ENCODE data around the gene VPS25.

Gene VPS25

DNA sequence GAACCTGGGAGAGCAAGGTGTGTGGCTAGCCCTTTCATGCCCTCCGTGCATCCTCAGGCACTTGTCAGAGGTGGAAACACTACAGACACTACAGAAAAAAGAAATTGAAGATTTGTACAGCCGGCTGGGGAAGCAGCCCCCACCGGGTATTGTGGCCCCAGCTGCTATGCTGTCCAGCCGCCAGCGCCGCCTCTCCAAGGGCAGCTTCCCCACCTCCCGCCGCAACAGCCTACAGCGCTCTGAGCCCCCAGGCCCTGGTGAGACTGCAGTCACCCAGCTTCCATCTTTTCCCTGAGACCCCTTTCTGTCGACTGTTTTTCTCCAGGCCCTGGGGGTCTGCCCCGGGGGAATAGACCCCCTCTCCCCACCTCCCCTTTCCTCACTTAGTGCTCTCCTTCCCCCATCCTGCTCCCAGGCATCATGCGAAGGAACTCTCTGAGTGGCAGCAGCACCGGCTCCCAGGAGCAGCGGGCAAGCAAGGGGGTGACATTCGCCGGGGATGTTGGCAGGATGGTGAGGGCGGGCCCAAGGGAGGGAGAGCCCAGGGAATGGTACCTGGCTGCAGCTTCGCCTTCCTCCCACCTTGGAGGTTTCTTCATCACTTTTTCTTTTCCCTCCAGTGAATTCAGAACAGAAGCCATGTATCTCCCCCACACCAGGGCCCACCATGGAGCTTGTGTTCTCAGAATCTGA is 23.0 kb downstream of the VPS25 start:
- DNase-seq, result no peak

DNA sequence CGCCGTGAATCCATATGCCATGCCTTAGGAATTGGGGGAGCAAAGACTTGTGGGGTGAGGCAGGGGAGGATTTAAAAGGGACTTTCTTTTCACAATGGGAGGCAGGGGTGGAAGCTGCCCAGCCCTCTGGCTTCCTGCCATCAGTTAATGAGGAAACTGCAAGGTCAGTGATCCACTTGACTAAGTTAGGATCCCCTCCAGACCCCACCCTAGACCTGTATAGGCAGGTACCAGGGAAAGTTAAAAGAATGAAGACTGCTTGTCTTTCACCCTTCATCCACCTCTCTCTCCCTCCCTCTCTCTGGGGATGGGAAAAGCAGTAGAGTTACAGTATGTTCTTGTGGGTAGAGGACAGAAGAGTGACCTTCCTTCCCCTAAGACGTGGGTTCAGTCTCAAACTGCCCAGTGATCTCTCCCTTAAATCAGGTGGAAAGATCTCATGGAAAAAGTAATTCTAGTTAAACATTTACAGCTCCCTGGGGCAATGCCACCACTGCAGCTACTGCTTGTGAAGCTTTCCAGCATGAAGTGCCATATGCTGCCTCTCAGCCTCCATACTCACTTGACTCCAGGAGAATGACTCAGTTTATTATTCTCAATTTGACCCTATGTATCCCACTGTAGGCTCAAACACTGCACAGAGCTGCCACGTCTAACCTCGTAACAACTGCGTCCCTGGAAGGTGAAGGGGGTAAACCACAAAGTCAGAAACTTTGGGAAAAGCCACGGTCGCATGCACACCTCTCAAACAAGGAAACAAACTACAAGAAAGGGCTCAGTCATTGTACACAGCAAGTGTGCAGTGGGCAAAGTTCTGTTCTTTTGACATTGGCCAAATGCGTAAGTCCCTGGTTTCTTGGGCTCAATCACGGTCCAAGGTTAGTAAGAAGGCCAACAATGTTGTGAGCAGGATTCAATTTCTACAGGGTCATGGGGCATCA is 24.1 kb downstream of the VPS25 start:
- DNase-seq, result no peak

DNA sequence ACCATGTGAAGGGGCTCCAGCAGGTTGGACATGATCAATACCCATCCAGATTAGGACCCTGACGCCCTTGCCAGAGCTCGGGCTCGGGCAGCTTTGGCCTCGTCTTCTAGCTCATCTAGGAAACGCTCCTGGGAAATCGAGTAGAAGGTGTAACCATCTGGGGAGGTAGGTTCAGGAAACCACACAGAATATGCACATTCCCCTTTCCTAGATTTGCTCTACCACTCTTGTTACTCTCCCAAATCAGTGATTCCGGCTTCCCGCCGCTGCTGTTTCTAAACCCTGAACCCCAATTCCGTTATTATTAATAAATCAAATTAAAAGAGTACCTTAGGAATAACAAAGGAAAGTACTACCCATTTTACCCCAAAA is 24.7 kb downstream of the VPS25 start:
- no peak for DNase-seq

DNA sequence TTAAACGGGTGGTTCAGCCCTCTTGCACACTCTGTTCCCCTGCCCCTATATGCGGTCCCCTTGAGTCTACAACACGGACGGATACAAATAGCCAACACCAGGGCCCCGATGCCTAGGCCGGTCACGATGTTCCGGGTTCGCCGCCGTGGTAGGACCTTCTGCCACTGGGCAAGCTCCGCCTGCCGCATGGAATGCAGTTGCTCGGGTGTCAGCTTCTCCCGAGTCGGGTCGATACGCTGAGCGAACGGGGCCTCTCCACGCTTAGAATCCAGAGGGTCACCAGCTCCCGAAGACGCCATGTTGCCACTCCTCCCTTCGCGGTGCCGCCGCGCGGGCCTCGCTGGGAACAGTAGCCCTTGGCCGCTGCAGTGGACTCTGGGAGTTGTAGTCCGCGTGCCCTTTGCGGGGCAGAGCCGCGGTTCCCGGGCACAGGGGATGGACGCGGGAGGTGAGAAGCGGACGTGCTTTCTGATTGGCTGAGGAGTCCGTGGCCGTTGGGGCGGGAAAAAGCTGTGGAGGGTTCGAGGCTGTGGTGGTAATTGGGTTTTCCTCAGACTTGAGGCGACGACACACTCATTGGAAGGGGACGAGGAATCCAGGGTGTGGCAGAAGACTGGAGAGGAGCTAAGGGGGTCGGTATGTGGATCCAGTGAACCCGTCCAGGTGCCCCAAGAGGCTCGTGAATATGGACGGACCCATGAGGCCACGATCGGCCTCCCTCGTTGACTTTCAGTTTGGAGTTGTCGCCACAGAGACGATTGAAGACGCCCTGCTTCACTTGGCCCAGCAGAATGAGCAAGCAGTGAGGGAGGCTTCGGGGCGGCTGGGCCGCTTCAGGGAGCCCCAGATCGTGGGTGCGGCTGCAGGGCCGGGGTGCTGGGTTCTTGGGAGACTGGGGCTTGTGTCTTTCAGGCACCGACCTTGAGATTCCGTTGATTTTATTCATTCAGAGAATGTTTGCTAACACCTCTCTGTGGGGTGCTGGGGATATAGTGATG is 25.4 kb downstream of the VPS25 start, which contains the start of the genes CNTD1 and COA3:
Gene CNTD1, plus strand, starts transcription at position 479 of the 998 bp plus-strand sequence. Its CDS starts 207 bp downstream, at position 686.
Gene COA3, minus strand, starts transcription at position 322 of the 998 bp plus-strand sequence. Its CDS starts 23 bp downstream, at position 299.
- peak; percentile 63 for DNase-seq

DNA sequence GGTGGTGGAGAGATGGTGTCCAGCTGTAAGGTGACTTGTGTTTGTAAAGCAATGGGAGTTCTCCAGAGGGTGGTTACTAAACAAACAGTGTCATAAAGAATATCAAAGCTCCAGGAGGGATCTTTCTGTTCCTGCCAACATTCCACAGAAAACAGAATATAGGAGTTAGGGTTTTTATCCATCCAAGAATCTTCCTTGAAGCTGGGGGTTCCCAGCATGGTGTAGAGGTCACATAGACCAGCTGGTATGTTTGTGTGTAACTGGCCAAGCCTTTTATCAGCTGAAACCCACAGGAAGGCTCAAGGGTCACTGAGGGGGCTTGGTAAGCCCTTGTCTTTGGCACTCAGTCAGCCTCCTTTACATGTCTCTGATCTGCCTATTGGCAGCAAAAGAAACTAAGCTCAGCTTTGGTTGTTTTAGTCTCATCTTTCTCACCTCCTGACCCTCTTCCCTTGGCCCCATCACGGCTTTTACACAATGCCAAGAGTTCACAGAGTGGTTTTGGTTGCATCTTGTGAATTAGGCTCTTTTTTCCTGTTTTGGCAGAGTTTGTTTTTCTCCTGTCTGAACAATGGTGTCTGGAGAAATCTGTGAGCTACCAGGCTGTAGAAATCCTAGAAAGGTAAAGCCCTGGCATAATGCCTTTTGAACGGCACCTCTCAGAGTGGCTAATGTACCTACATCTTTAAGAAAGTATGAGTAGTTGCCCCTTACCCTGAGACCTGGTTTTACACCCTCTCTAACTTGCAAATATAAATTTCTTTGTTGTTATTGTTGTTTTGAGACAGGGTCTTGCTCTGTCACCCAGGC is 30.0 kb downstream of the VPS25 start:
- DNase-seq, result no peak

DNA sequence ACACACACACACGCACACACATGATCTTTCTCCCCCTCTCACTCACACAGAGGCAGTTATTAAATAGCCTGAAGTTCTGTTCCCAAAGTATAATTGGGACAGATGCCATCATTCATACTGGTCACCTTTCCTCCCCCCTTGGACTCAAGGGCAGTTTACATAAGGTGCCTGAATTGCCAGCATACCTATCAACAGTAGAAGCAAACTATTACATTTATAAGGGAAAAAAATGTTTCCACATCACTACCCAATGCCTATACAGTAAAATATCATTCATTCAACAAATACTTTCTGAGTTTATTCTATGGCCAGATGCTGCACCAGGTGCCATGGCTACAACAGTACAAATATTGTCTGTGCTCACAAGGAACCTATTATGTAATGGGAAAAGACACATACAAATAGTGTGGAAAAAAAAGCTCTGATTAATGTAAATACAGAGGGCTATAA is 31.7 kb downstream of the VPS25 start:
- DNase-seq, result no peak

DNA sequence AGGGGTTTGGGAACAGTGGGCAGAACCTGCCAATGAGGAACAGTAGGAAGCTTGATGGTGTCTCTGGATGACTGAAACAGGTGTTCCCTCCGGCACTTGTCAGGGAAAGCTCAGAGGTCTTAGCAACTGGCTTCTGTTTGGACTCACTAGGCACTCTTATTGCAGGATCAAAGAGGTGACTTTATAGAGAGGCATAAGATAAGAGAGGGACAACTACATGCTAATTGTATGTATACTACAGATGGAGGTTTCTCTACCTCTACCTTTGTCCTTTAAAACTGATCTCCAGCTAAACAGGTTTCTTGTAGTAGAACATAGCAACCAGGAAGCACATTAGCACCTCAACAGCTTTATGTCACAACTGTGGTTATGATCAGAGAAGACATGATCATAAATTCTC is 33.0 kb downstream of the VPS25 start:
- DNase-seq, result no peak

DNA sequence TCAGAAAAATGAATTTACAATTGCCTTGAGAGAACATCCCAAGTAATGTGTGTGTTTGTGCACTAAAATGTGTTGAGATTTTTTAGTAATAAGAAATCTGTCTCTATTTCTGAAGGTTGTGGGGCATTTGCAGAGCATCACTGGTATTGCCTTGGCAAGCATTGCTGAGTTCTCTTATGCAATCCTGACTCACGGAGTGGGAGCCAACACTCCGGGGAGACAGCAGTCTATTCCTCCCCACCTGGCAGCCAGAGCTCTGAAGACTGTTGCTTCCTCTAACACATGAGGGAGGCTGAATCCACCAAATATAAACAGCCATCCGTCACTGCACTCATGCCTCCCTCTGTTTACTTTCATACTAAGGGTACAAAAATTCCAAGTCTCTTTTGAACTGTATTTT is 36.0 kb downstream of the VPS25 start:
- no peak for DNase-seq

DNA sequence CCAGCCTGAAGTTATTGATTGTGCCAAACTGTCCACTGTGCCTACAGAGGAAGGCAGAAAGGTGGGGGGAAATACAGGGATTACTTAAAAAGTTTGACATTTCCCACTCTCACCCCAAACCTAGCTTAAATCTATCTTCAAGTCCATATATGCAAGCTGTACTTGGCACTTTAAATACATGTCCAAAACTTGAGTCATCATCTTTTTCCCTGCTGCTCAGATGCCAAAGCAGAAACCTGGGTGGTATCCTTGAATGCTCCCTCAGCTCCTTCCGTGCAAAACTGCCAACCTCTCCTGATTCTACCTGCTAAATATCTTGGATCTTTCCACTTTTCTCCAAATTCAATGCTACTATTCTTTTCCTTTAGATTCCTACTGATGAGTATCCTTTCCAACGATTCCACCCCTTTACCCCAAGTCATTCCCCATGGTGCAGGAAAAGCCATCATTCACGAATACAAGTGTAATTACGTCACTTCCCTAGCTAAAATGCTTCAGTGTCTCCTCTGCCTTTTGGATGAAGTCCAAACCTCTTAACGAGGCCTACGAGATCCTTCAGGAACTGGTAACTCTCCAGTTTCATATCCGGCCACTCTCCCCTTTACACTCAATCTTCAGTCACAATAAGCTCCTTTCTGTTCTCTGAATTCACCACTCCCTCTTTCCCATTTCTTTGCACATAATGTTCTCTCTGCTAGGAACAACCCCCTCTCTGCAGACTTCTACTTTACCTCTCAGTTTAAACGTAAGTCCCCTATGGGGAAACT is 41.6 kb downstream of the VPS25 start:
- no peak for DNase-seq

DNA sequence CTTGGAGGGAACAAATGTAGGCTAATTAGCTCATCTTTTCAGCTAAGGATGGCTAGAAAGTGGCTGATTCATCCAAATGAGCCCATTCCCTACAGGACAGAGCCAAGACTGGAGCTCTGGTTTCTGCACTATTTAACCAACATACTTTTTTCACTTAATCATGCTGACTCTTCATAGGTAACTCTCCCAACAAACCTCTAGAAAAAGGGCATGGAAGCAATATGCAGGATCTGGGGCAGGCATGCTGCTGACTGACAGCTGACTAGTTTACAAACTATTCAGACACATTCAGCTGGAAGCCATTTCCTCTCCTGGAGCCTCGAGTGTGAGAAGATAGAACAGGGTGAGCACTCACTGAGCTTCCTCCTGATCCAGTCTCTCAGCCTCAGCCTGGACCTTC is 44.6 kb downstream of the VPS25 start:
- no peak for DNase-seq

DNA sequence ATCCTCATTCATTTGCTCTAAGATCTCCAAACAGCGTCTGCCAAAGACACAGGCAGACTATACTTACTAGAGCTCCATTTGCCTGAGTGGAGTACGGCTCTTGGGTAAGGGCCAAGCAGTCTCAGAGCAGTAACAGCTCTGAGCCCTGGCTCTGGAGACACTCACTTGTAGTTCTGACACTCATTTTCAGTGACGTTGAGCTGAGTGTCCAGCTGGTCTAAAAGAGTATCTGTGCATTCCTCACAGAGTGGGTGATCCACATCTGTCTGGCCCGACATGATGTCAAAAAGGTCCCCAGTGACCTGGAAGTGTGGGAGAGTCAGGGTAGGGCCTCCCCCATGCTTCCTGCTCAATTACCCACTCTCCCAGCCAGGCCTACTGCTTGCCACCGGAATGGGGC is 45.1 kb downstream of the VPS25 start:
- no peak for DNase-seq

DNA sequence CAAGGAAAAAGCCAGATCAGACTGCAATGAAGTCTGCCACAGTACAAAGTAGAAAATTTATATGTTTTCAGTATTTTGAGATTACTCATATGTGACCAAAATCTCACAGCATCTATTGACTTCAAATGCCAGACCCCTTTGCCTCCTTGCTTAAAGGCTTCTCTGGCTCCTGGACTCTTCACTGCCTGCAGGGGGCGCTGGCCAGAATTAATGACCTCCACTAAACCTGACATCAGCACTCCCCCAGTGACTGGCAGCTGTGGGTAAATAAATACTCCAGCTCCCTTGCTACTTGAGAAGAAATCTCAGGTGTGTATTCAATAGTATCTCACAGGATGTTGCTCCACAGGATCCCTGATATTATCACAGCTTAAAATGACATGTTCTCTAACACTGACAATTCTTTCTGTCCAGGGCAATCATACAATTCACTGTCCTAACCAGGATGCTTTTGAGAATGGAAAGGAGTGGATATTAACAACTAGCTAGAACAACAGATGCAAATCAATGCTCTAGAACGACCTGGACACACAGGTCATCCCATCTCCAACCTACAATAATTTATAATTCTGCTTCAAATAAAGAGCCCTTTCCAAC is 46.8 kb downstream of the VPS25 start:
- peak; percentile 22 for DNase-seq

DNA sequence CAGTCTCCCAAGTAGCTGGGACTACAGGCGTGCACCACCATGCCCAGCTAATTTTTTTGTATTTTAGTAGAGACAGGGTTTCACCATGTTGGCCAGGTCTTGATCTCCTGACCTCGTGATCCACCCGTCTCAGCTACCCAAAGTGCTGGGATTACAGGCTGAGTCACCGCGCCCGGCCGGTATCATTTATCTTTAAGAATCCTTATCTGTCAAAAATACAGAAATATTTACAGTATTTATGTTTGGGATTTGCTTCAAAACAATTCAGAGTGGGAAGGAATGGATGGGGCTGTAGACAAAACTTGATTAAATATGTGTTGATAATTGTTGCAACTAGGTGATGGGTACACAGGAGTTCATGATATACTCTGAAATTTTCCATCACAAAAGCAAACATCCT is 47.9 kb downstream of the VPS25 start:
- DNase-seq, result no peak

DNA sequence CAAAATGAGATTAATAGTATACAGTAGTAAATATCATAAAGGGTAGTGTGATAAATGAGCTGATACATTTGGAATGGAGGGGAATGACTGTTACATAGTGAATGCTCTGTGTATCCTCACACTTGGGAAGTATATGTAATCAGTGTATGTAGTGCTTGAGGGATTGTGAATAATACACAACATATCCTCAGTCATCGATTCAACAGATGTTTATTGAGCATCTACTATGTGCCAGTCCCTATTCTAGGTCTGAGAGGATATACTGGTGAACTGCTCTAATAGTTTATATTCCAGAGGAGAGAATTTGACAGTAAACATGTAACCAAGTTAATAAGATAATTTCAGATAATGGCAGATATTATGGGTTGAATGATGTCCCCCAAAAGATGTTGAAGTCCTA is 54.2 kb downstream of the VPS25 start:
- no peak for DNase-seq
